ENCODE results near the gene HCFC1.

The HCFC1 gene

DNA sequence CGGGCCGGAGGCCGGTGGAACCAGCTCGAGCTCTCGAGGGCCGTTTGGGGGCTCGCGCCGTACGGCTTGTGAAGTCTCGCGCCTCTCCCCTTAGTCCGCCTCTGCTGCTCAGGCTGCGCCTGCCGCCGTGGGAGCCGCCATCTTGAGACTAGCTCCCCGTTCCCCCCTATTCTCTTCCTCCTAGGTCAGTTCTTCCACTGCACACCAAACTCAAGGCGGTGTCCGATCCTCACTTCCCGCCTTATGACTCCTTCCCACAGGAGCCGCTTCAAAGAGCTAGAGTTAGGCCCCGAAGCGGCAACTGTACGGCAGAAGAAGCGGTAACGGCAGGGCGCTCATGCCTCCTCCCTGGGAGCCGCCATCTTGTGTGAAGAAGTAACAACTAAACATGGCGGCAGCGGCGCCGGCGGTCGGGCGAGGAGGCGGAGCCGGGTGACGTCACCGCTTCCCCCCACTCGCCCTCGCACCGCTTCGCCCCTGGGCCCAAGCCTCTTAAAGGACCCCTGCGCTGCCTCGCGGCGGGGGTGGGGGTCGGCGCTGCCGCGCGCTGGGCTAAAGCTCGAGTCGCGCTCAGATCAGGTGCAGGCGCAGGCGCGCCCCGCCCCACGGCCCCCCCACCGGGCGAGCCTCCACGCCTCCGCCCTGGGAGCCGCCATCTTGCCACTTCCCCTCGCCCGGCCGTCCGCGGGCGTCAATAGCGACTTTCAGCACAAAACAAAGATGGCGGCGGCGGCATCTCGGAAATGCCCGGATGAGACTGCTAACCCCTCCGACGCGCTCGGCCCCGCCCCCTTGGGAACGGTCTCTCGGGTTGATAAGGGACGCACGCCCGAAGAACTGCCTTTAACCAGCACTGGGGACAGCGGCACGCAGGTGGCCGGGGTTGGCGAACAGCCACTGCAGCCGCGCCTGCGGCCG, at the start of gene HCFC1:
Gene HCFC1 (minus strand): TSS at position 369 of the 918 bp plus-strand sequence. CDS start 978 bp downstream, outside the sequence.
- H3K4me3 ChIP-seq (ENCODE audit: low read depth, low read length), result peak within 1 kb of the TSS; percentile 92
- TF ChIP-seq, protein P1, sequence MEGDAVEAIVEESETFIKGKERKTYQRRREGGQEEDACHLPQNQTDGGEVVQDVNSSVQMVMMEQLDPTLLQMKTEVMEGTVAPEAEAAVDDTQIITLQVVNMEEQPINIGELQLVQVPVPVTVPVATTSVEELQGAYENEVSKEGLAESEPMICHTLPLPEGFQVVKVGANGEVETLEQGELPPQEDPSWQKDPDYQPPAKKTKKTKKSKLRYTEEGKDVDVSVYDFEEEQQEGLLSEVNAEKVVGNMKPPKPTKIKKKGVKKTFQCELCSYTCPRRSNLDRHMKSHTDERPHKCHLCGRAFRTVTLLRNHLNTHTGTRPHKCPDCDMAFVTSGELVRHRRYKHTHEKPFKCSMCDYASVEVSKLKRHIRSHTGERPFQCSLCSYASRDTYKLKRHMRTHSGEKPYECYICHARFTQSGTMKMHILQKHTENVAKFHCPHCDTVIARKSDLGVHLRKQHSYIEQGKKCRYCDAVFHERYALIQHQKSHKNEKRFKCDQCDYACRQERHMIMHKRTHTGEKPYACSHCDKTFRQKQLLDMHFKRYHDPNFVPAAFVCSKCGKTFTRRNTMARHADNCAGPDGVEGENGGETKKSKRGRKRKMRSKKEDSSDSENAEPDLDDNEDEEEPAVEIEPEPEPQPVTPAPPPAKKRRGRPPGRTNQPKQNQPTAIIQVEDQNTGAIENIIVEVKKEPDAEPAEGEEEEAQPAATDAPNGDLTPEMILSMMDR (IDR thresholded peaks at IDR 0.05; ENCODE audit: insufficient read depth, low read depth, low read length, missing control alignments), result no peak

DNA sequence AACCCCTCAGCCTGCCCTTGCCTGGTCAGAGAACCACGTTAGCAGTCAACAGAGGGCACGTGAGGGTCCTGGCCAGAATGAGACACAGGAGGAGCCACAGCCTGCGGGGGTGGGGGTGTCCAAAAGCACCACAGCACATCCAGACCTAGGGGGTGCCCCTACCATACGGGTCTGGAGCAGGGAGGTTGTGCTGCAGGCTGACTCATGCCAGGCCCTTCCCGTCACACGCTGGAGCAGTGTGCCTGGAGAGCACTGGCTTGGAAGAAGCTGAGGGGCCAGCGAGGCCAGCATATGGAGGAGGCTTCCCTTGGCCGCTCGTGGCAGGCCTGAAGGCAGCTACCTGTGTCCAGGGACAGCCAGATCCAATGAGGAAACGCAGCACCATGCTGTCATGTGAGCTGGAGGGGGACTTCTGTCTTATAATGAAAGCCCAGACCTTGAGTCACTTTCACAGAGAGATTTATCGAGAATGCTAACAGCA, 49.6 kb upstream of the HCFC1 start:
- DNase-seq (ENCODE audit: low read depth), result peak; percentile 35
- peak overlapping the region; percentile 65 for H3K4me3 ChIP-seq (ENCODE audit: low read depth, low read length)
- TF ChIP-seq, protein P1 (IDR thresholded peaks at IDR 0.05; ENCODE audit: insufficient read depth, low read depth, low read length, missing control alignments), result no peak

More for the DNA sequence above, at the start of gene HCFC1:
- DNase-seq (ENCODE audit: low read depth), result peak; percentile 94

DNA sequence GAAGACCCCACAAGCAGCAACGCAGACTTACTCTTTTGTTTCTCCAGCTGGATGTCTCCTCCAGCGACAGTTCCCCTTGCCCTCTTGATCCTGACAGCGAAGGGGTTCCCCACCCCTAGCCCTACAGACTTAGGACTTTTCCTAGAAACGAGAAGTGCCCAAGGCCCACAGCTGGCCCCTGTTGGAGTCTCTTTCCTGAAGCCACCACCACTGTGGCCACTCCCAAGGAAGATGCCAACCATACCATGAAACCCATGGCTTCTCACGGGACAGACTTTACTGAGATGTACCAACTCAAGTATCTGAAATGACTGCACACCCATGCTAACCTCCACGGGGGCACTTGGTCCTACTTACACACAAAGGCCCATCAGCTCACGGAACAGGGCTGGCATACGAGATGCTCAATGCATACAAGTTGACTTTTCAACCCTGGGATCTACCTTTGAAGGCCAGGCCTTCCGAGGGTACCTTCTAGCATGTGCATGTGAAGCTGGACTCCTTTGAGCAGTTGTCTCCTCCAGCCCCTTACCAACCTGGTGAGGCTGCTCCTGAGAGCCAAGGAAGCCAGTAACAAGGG, 49.0 kb upstream of the HCFC1 start:
- DNase-seq (ENCODE audit: low read depth), result no peak
- peak overlapping the region; percentile 65 for H3K4me3 ChIP-seq (ENCODE audit: low read depth, low read length)
- TF ChIP-seq, protein P1 (IDR thresholded peaks at IDR 0.05; ENCODE audit: insufficient read depth, low read depth, low read length, missing control alignments), result no peak

DNA sequence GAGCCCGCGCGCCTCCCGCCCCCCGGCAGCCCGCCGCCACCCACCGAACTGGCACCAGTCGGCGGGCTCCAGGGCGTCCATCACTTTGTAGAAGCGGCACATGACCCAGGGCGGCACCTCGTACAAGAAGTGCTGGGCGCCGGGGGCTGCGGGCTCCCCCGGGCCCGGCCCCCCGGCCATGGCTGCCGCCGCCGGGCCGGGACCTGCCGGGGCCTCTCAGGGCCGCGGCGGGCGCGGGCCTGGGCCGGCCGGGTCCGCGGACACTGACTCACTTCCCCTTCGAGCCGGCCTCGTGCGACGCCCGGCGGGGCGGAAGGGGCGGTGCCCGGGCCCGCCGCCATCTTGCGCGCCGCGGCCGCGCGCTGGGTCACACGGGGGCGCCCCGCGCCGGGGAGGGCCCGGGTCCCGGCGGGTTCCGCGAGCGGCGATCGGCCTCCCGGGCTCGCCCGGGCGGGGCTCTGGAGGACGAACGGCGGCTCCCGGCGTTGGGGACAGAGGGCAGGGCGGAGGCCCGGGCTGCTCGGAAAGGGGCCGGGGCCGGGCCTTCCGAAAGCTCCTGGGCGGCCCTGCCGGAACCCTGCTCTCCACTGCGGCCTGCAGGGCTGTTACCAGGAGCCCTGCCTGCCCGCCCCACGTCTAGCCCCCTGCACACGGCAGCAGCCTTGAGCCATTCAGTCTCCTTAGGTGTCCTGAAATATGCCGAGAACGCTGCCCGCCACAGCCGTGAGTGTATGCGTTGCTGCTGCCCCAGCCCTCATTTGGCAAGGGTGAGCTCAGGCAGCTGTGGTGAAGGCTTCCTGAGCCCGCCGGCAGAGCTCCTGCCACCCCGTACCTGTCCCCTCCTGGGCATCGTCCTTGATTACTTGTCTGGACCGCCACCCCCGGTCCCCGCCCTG, 48.3 kb upstream of the HCFC1 start, which contains the start of gene IRAK1:
Gene IRAK1 (minus strand): TSS at position 270 of the 896 bp plus-strand sequence. CDS start 90 bp downstream, at position 180.
- peak; percentile 69 for DNase-seq (ENCODE audit: low read depth)
- TF ChIP-seq, protein P1 (IDR thresholded peaks at IDR 0.05; ENCODE audit: insufficient read depth, low read depth, low read length, missing control alignments), result peak; percentile 5
- H3K4me3 ChIP-seq (ENCODE audit: low read depth, low read length), result peak within 1 kb of the TSS; percentile 92

DNA sequence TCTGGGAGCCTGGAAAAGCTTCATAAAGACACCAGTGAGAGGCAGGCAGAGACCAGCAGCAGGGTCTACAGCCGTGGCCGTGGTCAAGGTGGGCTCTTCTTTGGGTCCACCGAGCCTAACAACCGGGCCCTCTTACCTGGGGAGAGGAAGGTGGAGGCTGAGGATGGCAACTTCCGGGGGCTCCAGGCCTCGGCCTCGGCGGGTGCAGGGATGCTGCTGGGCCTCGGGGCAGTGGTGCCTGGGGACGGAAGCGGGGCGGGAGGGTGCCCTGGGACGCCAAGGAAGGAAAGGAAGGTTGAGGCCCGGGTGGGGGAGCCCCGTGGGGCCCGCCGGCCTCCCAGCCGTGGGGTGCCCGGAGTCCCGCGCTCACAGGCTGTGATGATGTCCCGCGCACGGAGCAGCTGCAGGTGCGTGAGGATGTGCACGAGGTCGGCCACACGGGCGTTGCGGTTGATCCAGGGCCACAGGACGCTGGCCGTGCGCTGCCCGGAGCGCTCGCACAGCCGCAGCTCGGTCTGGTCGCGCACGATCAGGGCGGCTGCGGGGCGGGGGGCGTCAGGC, 47.5 kb upstream of the HCFC1 start:
- DNase-seq (ENCODE audit: low read depth), result peak; percentile 35
- H3K4me3 ChIP-seq (ENCODE audit: low read depth, low read length), result peak overlapping the region; percentile 92
- TF ChIP-seq, protein P1 (IDR thresholded peaks at IDR 0.05; ENCODE audit: insufficient read depth, low read depth, low read length, missing control alignments), result no peak

DNA sequence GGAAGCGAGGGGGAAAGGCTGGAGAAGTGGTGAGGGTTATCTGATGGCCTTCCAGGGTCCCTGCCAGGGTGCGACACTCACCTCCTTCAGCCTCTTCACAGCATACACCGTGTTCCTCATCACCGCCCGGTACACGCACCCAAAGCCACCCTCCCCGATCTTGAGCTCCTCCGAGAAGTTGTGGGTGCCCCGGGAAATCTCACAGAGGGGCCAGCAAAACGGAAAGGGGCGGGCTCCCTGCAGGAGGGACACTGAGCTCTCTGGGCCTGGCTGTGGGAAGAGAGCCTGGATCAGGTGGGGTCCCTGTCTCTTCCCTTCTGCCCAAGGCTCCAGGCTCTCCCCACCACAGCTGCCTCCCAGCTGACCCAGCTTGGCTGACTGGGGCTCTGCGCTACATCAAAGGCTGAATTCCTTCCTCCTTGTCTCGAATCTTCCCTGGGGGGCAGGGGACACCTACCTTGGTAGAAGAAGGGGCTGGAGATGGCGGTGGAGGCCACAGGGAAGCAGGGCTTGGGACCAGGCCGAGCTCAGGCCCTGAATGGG, 47.0 kb upstream of the HCFC1 start:
- H3K4me3 ChIP-seq (ENCODE audit: low read depth, low read length), result peak overlapping the region; percentile 92
- TF ChIP-seq, protein P1 (IDR thresholded peaks at IDR 0.05; ENCODE audit: insufficient read depth, low read depth, low read length, missing control alignments), result no peak
- DNase-seq (ENCODE audit: low read depth), result no peak

Measured in GM12865 (cell line).